Measurements from ENCODE around the gene IL18. TPM values are rescaled to one million over a fixed set of nuclear protein-coding genes. Genes with fewer than 3 reads are reported as not detected.

IL18 gene
- total and polyA plus RNA-seq, 2 of the 8 experiments (the other 6 are each of a cell fraction or from before 2014, with no cell fraction given): 0.29 to 0.84 TPM

GRCh38 chr11:112096194-112096593 lies 67.7 kb downstream of the IL18 start:
- no peaks in the 10 kb centered on the region for H3K27me3 ChIP-seq (replicated peaks in 1 of 4; ENCODE audit: control insufficient read depth in 3 of 4, extremely low read depth in 1 of 4, insufficient read depth in 3 of 4, low read length in 3 of 4)
- H2AK5ac ChIP-seq (ENCODE audit: low read depth, low read length): no peak overlapping the region
- no peak overlapping the region for H4K8ac ChIP-seq (ENCODE audit: extremely low read depth, insufficient read depth, low read length)
- no peak overlapping the region for H2BK20ac ChIP-seq (ENCODE audit: low read length)
- no peak overlapping the region for H2AFZ ChIP-seq (ENCODE audit: low read length)
- H3K36me3 ChIP-seq (ENCODE audit: control insufficient read depth in 2 of 4, insufficient read depth in 4 of 4, low read length in 3 of 4): peaks cover 0 to 39% (median 20%) of the 10 kb centered on the region in 4 experiments; a peak in 6 of 8 replicates
- TF ChIP-seq SUZ12 (IDR thresholded peaks at IDR 0.05; ENCODE audit: low read length) (no peak), YY1 (IDR thresholded peaks at IDR 0.05; ENCODE audit: low read depth, low read length) (no peak), RNF2 (IDR thresholded peaks at IDR 0.05; ENCODE audit: borderline replicate concordance, low read depth, low read length, missing control alignments, poor library complexity, severe bottlenecking) (no peak), CEBPB (IDR thresholded peaks at IDR 0.05; ENCODE audit: low read depth, low read length) (no peak), GTF2F1 (IDR thresholded peaks at IDR 0.05; ENCODE audit: borderline replicate concordance, low read depth, low read length) (no peak), TCF12 (IDR thresholded peaks at IDR 0.05; ENCODE audit: low read depth, low read length) (no peak), RBBP5 (IDR thresholded peaks at IDR 0.05; ENCODE audit: borderline replicate concordance, low read depth, low read length) (no peak), ASH2L (IDR thresholded peaks at IDR 0.05; ENCODE audit: low read length) (no peak), TAF1 (IDR thresholded peaks at IDR 0.05; ENCODE audit: low read depth, low read length) (no peak)
- POLR2A ChIA-PET (ENCODE audit: partially characterized antibody): no interaction called here
- no peak overlapping the region for H2BK5ac ChIP-seq (ENCODE audit: low read depth, low read length)
- H3K18ac ChIP-seq (ENCODE audit: extremely low read depth, low read length): no peak overlapping the region
- DNase-seq (ENCODE audit: low read depth in 1 of 2, low spot score in 2 of 2) (no peak), FAIRE-seq (no peak)
- H3K14ac ChIP-seq (ENCODE audit: insufficient read length): no peak overlapping the region
- no peak overlapping the region for H2BK15ac ChIP-seq (ENCODE audit: low read length)
- H4K91ac ChIP-seq (replicated peaks; ENCODE audit: insufficient read length, low read length): no peak overlapping the region
- no peak overlapping the region for H3K4me3 ChIP-seq (ENCODE audit: extremely low read depth in 1 of 4, insufficient read depth in 2 of 4, low read depth in 3 of 4, low read length in 4 of 4)
- H3K23me2 ChIP-seq (ENCODE audit: low read depth, low read length): no peaks in the 10 kb centered on the region
- H3K4me1 ChIP-seq (replicated peaks in 1 of 4; ENCODE audit: control insufficient read depth in 3 of 4, insufficient read depth in 4 of 4, low read length in 3 of 4): no peaks in the 10 kb centered on the region
- H3K4me2 ChIP-seq (ENCODE audit: insufficient read depth in 1 of 2, low read depth in 2 of 2, low read length in 2 of 2): no peak overlapping the region
- no peak overlapping the region for H2BK12ac ChIP-seq (ENCODE audit: low read depth, low read length)
- no peak overlapping the region for H3K23ac ChIP-seq (ENCODE audit: insufficient read length)
- no peak overlapping the region for H3K27ac ChIP-seq (ENCODE audit: low read depth, low read length)
- H3K56ac ChIP-seq (replicated peaks; ENCODE audit: insufficient read length, low read depth, low read length): no peak overlapping the region
- peaks cover 2% of the 10 kb centered on the region in 2 experiments for H4K20me1 ChIP-seq (replicated peaks in 1 of 2; ENCODE audit: control insufficient read depth in 1 of 2, insufficient read depth in 2 of 2, low read length in 2 of 2)
- no peaks in the 10 kb centered on the region for H3K79me2 ChIP-seq (ENCODE audit: control insufficient read depth in 1 of 2, insufficient read depth in 2 of 2, low read length in 2 of 2)
- no peaks in the 10 kb centered on the region for H3K79me1 ChIP-seq (ENCODE audit: low read depth, low read length)
- CTCF ChIA-PET (ENCODE audit: partially characterized antibody): interaction anchor here (0.7 to 12.8 kb wide), 2 partner anchors 17 to 18 kb away, joined by 4 to 104 read pairs; no protein-coding TSS in a partner anchor
- no peaks in the 10 kb centered on the region for H3K9me3 ChIP-seq (ENCODE audit: insufficient read depth in 2 of 2, low read depth in 1 of 2, low read length in 1 of 2)
- no peak overlapping the region for H3K9ac ChIP-seq (replicated peaks in 1 of 4; ENCODE audit: extremely low read depth in 1 of 4, low read depth in 3 of 4, low read length in 3 of 4)
- H3K4ac ChIP-seq (replicated peaks; ENCODE audit: insufficient read length, low read depth, low read length): no peak overlapping the region
- H4K5ac ChIP-seq (ENCODE audit: insufficient read length, low read depth, low read length): no peak overlapping the region
- no peak overlapping the region for H2BK120ac ChIP-seq (replicated peaks; ENCODE audit: low read depth, low read length)

All from H1 (cell line).